NB4 (cell line): ENCODE measurements around the gene TAGAP.

Experiments used
- DNase-seq: peaks from one replicate; pipeline ENCODE4 v3.0.0; 2010; ENCODE audit warnings: low read depth
- H3K4me3 ChIP-seq: one replicate; pipeline ENCODE4 v1.5.1; 2011; ENCODE audit warnings: mild to moderate bottlenecking, low read depth, low read length, moderate library complexity
- CTCF ChIP-seq: IDR thresholded peaks from one replicate; pipeline ENCODE4 v1.5.1; 2012; ENCODE audit warnings: low read depth, low read length
- MAX ChIP-seq: IDR thresholded peaks from 2 replicates; pipeline ENCODE4 v1.6.1; 2011; ENCODE audit warnings: low read depth, low read length
- MYC ChIP-seq: IDR thresholded peaks from 2 replicates; pipeline ENCODE4 v1.6.1; 2011; ENCODE audit warnings: low read depth, low read length
- POLR2A ChIP-seq: IDR thresholded peaks from 2 replicates; pipeline ENCODE4 v1.6.1; 2011; ENCODE audit warnings: mild to moderate bottlenecking; ENCODE audit not compliant: insufficient read length; ENCODE audit errors: extremely low read depth

TAGAP gene

GRCh38 chr6:159065759-159066329 is 21.1 kb upstream of the TAGAP start:
- H3K4me3 ChIP-seq: no peak overlapping the region
- no peak for DNase-seq
- TF ChIP-seq MAX (peak; percentile 78), CTCF (no peak)

- TF ChIP-seq POLR2A (no peak), CTCF (no peak), MYC (no peak), MAX (no peak)
- no peak overlapping the region for H3K4me3 ChIP-seq
- DNase-seq: no peak
These were observed 20.3 kb upstream of the TAGAP start for GRCh38 chr6:159065091-159065490.

- no peak overlapping the region for H3K4me3 ChIP-seq
- TF ChIP-seq MAX (no peak), MYC (no peak), POLR2A (no peak), CTCF (no peak)
These were observed 19.7 kb upstream of the TAGAP start for GRCh38 chr6:159064477-159064876.

GRCh38 chr6:159063549-159063948 is 18.8 kb upstream of the TAGAP start:
- no peak overlapping the region for H3K4me3 ChIP-seq
- no peak for TF ChIP-seq MYC
- TF ChIP-seq CTCF: no peak
- TF ChIP-seq POLR2A: no peak
- no peak for TF ChIP-seq MAX
- no peak for DNase-seq

More at GRCh38 chr6:159064477-159064876, 19.7 kb upstream of the TAGAP start:
- DNase-seq: no peak

GRCh38 chr6:159062976-159063375 is 18.2 kb upstream of the TAGAP start:
- peak; percentile 45 for DNase-seq

More at GRCh38 chr6:159062976-159063375, 18.2 kb upstream of the TAGAP start:
- TF ChIP-seq POLR2A (no peak), MYC (no peak), MAX (no peak), CTCF (no peak)
- H3K4me3 ChIP-seq: no peak overlapping the region
